AG04449 (cell line): ENCODE measurements around the gene ABCA7.

Experiments used
- CTCF ChIA-PET: fragments of 350-600 bp; formaldehyde crosslinking; extraction: SDS; loops from one replicate; lab custom pipeline; 2021; ENCODE audit warnings: antibody characterized with exemption; lab: Yijun Ruan, JAX
- POLR2A ChIA-PET: fragments of 400-600, 350-600 bp; formaldehyde crosslinking; extraction: SDS; loops from one replicate; lab custom pipeline; 2020; ENCODE audit warnings: antibody characterized with exemption, inconsistent platforms; lab: Yijun Ruan, JAX
- DNase-seq: peaks from one replicate; pipeline ENCODE4 v3.0.0-alpha.2; 2010; ENCODE audit warnings: low read depth, low spot score
- H3K4me3 ChIP-seq: 2 replicates; pipeline ENCODE4 v1.5.1; 2011; ENCODE audit warnings: low read depth, mild to moderate bottlenecking, control low read depth, low read length
- CTCF ChIP-seq: IDR thresholded peaks from one replicate; pipeline ENCODE4 v1.5.1; 2011; ENCODE audit warnings: mild to moderate bottlenecking, moderate library complexity, low read length, control low read depth, inconsistent platforms; ENCODE audit not compliant: insufficient read depth; ENCODE audit errors: missing control alignments

Gene ABCA7

GRCh38 chr19:1027650-1028061 lies 12.3 kb upstream of the ABCA7 start:
- DNase-seq, result no peak
- peak overlapping the region; percentile 96 for H3K4me3 ChIP-seq
- TF ChIP-seq CTCF, result no peak
- ChIA-PET CTCF (interaction anchor here (0.6 to 4.2 kb wide), 4 partner anchors 85 to 213 kb away, joined by 3 to 19 read pairs (median 4); no protein-coding TSS in a partner anchor), POLR2A (interaction anchor here (0.6 to 8.0 kb wide), 5 partner anchors 11 to 214 kb away, joined by 3 to 104 read pairs (median 3); partner anchors contain the start of genes ABCA7, ATP5F1D and GPX4)

- no peak for TF ChIP-seq CTCF
- DNase-seq, result peak; percentile 71
- POLR2A ChIA-PET, result interaction anchor here (0.6 to 8.0 kb wide), 6 partner anchors 11 to 241 kb away, joined by 3 to 104 read pairs (median 3); partner anchors contain the start of genes ABCA7, ATP5F1D, CIRBP and GPX4
- CTCF ChIA-PET, result interaction anchor here (0.6 to 4.2 kb wide), 6 partner anchors 39 to 212 kb away, joined by 3 to 19 read pairs (median 4); partner anchors contain the start of gene ARHGAP45
- H3K4me3 ChIP-seq, result peak overlapping the region; percentile 96
Measured at GRCh38 chr19:1028062-1028926, 11.6 kb upstream of the ABCA7 start.

GRCh38 chr19:1032264-1032867 lies 7.5 kb upstream of the ABCA7 start:
- no peak for TF ChIP-seq CTCF
- ChIA-PET POLR2A (interaction anchor here (0.6 to 8.0 kb wide), 3 partner anchors 6 to 216 kb away, joined by 3 to 104 read pairs (median 3); partner anchors contain the start of gene ABCA7), CTCF (interaction anchor here (1.0 kb wide), 1 partner anchor 81 kb away, joined by 3 read pairs; no protein-coding TSS in a partner anchor)
- H3K4me3 ChIP-seq, result no peak overlapping the region
- no peak for DNase-seq

GRCh38 chr19:1035998-1036621 lies 3.8 kb upstream of the ABCA7 start:
- no peak for DNase-seq
- H3K4me3 ChIP-seq, result no peak overlapping the region
- ChIA-PET CTCF (interaction anchor here (0.9 to 1.6 kb wide), 3 partner anchors 30 to 208 kb away, joined by 3 to 4 read pairs (median 3); no protein-coding TSS in a partner anchor), POLR2A (interaction anchor here (0.7 to 7.8 kb wide), 2 partner anchors 7 to 157 kb away, joined by 5 to 104 read pairs; partner anchors contain the start of gene CNN2)
- no peak for TF ChIP-seq CTCF

DNA sequence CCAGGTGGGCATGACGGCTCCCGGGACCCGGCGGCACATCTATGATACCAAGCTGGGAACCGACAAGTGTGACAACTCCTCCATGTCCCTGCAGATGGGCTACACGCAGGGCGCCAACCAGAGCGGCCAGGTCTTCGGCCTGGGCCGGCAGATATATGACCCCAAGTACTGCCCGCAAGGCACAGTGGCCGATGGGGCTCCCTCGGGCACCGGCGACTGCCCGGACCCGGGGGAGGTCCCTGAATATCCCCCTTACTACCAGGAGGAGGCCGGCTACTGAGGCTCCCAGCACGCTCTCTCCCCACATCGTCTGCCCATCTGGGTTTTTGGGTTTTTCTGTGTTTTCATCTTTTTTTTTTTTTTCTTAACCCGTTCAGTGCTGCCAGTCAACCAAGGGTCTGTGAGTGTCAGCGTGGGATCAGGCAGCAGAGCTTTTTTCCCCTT lies 2.3 kb upstream of the ABCA7 start:
- no peak for TF ChIP-seq CTCF
- DNase-seq, result no peak
- ChIA-PET CTCF (interaction anchor here (1.6 kb wide), 1 partner anchor 75 kb away, joined by 4 read pairs; no protein-coding TSS in a partner anchor), POLR2A (interaction anchor here (7.8 kb wide), 1 partner anchor 8 kb away, joined by 104 read pairs; the partner anchor contains the start of gene CNN2)
- no peak overlapping the region for H3K4me3 ChIP-seq
